Esophagus muscularis mucosa (tissue), 4 donors: ENCODE measurements around the gene ARHGAP24. TPM values are rescaled to one million over a fixed set of nuclear protein-coding genes. Genes with fewer than 3 reads are reported as not detected.
A peak's percentile ranks its signal among the peaks of the same experiment; 100 is the strongest.

ENCODE experiments used
- DNase-seq: peaks from one replicate; pipeline ENCODE4 v3.0.0-alpha.2; 2017; ENCODE audit errors: extremely low spot score
- H3K27ac ChIP-seq, 4 donors: fragments of 200-600 bp; sonication (generic); replicated peaks in 1 of 4; 1 replicate in 3 of 4; 2 replicates in 1 of 4; pipeline ENCODE4 v1.5.1; 2016 to 2019; ENCODE audit warnings: mild to moderate bottlenecking in 1 of 4
- H3K27me3 ChIP-seq, 4 donors: fragments of 200-600 bp; sonication (generic); one replicate each; pipeline versions ENCODE4 v1.5.1 to v1.6.0; 2016 to 2019
- H3K36me3 ChIP-seq, 4 donors: fragments of 200-600 bp; sonication (generic); one replicate each; pipeline ENCODE4 v1.5.1; 2016 to 2019
- H3K4me1 ChIP-seq, 4 donors: fragments of 200-600 bp; sonication (generic); one replicate each; pipeline ENCODE4 v1.5.1; 2016 to 2019
- H3K4me3 ChIP-seq, 4 donors: fragments of 200-600 bp; sonication (generic); 1 replicate in 2 of 4; 2 replicates in 2 of 4; pipeline ENCODE4 v1.5.1; 2016 to 2019; ENCODE audit warnings: mild to moderate bottlenecking in 4 of 4, moderate library complexity in 1 of 4
- H3K9me3 ChIP-seq, 4 donors: fragments of 200-600 bp; sonication (generic); 1 replicate in 3 of 4; 2 replicates in 1 of 4; pipeline ENCODE4 v1.5.1; 2016 to 2019
- CTCF ChIP-seq, 3 experiments: fragments of 200-600 bp in 2 of 3; fragments of 450-650 bp in 1 of 3; sonication (generic) in 2 of 3; IDR thresholded peaks; one replicate each; pipeline ENCODE4 v1.5.1; 2017 to 2019; ENCODE audit warnings: antibody characterized with exemption in 3 of 3, mild to moderate bottlenecking in 2 of 3, moderate library complexity in 1 of 3
- EP300 ChIP-seq: sonication (generic); formaldehyde crosslinking; IDR thresholded peaks from one replicate; pipeline ENCODE4 v1.6.1; 2017; ENCODE audit warnings: antibody characterized with exemption
- POLR2A ChIP-seq: fragments of 450-650 bp; IDR thresholded peaks from one replicate; pipeline ENCODE4 v1.6.1; 2017; ENCODE audit warnings: antibody characterized with exemption, moderate library complexity, mild to moderate bottlenecking, low read depth
- POLR2AphosphoS5 ChIP-seq, 2 donors: sonication (generic); formaldehyde crosslinking; IDR thresholded peaks; one replicate each; pipeline ENCODE4 v1.6.1; 2017; ENCODE audit warnings: antibody characterized with exemption in 2 of 2
- WGBS: methylation state at CpG from one replicate; pipeline ENCODE4 v1.1.5; 2018; 5-methylcytosine and 5-hydroxymethylcytosine counted together
- intact Hi-C: fragments of 100-400 bp; cut with DNase I; formaldehyde crosslinking; loops from one replicate; pipeline ENCODE4 v1.15.1; 2023
- total RNA-seq, 4 donors: library from RNA; depleted of rRNA; stranded (reverse); fragments of >200 nt; gene quantifications; one replicate each; pipeline versions ENCODE4 v1.1.0 to v1.2.1, GENCODE V29; 2016

ARHGAP24 gene
- total RNA-seq, 4 donors from 2014 or later: 17.6 to 30.2 (median 23.6) TPM

- peak overlapping the region; percentile 73 to 82 (median 78) for H3K27ac ChIP-seq
- DNase-seq: no peak
- peaks cover 26 to 55% (median 31%) of the 10 kb centered on the region in 4 donors for H3K4me1 ChIP-seq
- no peaks in the 10 kb centered on the region for H3K36me3 ChIP-seq
- H3K27me3 ChIP-seq: no peaks in the 10 kb centered on the region
- intact Hi-C loops: loop anchor here (10.0 kb wide), 1 partner anchor 257 kb away; no protein-coding TSS in a partner anchor
- peak overlapping the region; percentile 43 to 58 (median 55) for H3K4me3 ChIP-seq
- TF ChIP-seq CTCF (IDR thresholded peaks at IDR 0.05) (no peak), EP300 (no peak), POLR2AphosphoS5 (IDR thresholded peaks at IDR 0.05) (no peak), POLR2A (no peak)
- no peaks in the 10 kb centered on the region for H3K9me3 ChIP-seq
- 49% methylated on average over 3 of the region's 3 CpGs for WGBS
These were observed 303.1 kb downstream of the ARHGAP24 start for GRCh38 chr4:85777908-85778631.

- Histone ChIP-seq H3K27ac (peak overlapping the region; percentile 73 to 82 (median 78)), H3K36me3 (no peaks in the 10 kb centered on the region), H3K4me1 (peaks cover 29 to 61% (median 36%) of the 10 kb centered on the region in 4 donors), H3K9me3 (no peaks in the 10 kb centered on the region), H3K27me3 (no peaks in the 10 kb centered on the region), H3K4me3 (peak overlapping the region; percentile 43 to 58 (median 55))
- TF ChIP-seq POLR2A (no peak), CTCF (IDR thresholded peaks at IDR 0.05) (no peak), EP300 (no peak), POLR2AphosphoS5 (IDR thresholded peaks at IDR 0.05) (no peak)
- WGBS: 20% methylated on average over 3 of the region's 3 CpGs
- no peak for DNase-seq
- intact Hi-C loops: loop anchor here (10.0 kb wide), 1 partner anchor 256 kb away; no protein-coding TSS in a partner anchor
These were observed 303.7 kb downstream of the ARHGAP24 start for GRCh38 chr4:85778632-85779131.

- Histone ChIP-seq H3K9me3 (no peaks in the 10 kb centered on the region), H3K27ac (peak overlapping the region; percentile 73 to 82 (median 78)), H3K27me3 (no peaks in the 10 kb centered on the region), H3K36me3 (no peaks in the 10 kb centered on the region), H3K4me1 (peaks cover 33 to 66% (median 41%) of the 10 kb centered on the region in 4 donors), H3K4me3 (peak overlapping the region; percentile 43 to 58 (median 55))
- TF ChIP-seq POLR2A: no peak
- no peak for TF ChIP-seq EP300
- no peak for TF ChIP-seq CTCF (IDR thresholded peaks at IDR 0.05)
- no peak for TF ChIP-seq POLR2AphosphoS5 (IDR thresholded peaks at IDR 0.05)
- intact Hi-C loops: loop anchor here (10.0 kb wide), 1 partner anchor 256 kb away; no protein-coding TSS in a partner anchor
- DNase-seq: no peak
These were observed 304.2 kb downstream of the ARHGAP24 start for GRCh38 chr4:85779165-85779564.

GRCh38 chr4:85780664-85781063 lies 305.7 kb downstream of the ARHGAP24 start:
- H3K27me3 ChIP-seq: no peaks in the 10 kb centered on the region
- H3K4me1 ChIP-seq: peaks cover 43 to 80% (median 53%) of the 10 kb centered on the region in 4 donors
- intact Hi-C loops: no loop called here
- H3K4me3 ChIP-seq: peak overlapping the region in 3 of 4 donors; percentile 8 to 57 (median 53)
- H3K9me3 ChIP-seq: no peaks in the 10 kb centered on the region
- no peak for DNase-seq
- peak overlapping the region; percentile 32 to 82 (median 68) for H3K27ac ChIP-seq
- no peak for TF ChIP-seq EP300
- TF ChIP-seq POLR2A: no peak
- peak in 1 of 2 donors; percentile 46 for TF ChIP-seq POLR2AphosphoS5 (IDR thresholded peaks at IDR 0.05)
- no peak for TF ChIP-seq CTCF (IDR thresholded peaks at IDR 0.05)
- WGBS: 31% methylated on average over 3 of the region's 3 CpGs
- no peaks in the 10 kb centered on the region for H3K36me3 ChIP-seq
